Astrocyte (in vitro differentiated cells and primary cell): ENCODE measurements around the gene GTF2IRD1. TPM values are rescaled to one million over a fixed set of nuclear protein-coding genes. Genes with fewer than 3 reads are reported as not detected.

ENCODE experiments used
- DNase-seq: peaks from one replicate; pipeline ENCODE4 v3.0.0-alpha.2; 2010; ENCODE audit warnings: low read depth
- FAIRE-seq: peaks from 2 replicates; lab custom pipeline; 2011; peaks lifted over from hg19 to GRCh38; lab: Jason Lieb, UNC
- H2AFZ ChIP-seq: 2 replicates; pipeline ENCODE4 v1.6.0; 2012; ENCODE audit warnings: low read depth, low read length, inconsistent platforms
- H3K27ac ChIP-seq: 2 replicates; pipeline ENCODE4 v1.5.1; 2011; ENCODE audit warnings: low read depth, low read length, inconsistent platforms
- H3K27me3 ChIP-seq: 2 replicates; pipeline ENCODE4 v1.6.0; 2011; ENCODE audit warnings: low read length, inconsistent platforms; ENCODE audit not compliant: insufficient read depth
- H3K36me3 ChIP-seq: 2 replicates; pipeline ENCODE4 v1.5.1; 2011; ENCODE audit warnings: low read length, inconsistent platforms; ENCODE audit not compliant: insufficient read depth
- H3K4me1 ChIP-seq: 2 replicates; pipeline ENCODE4 v1.5.1; 2011; ENCODE audit warnings: low read length, inconsistent platforms; ENCODE audit not compliant: insufficient read depth
- H3K4me2 ChIP-seq: 2 replicates; pipeline ENCODE4 v1.6.0; 2012; ENCODE audit warnings: low read length, inconsistent platforms
- H3K4me3 ChIP-seq: 2 replicates; pipeline ENCODE4 v1.5.1; 2011; ENCODE audit warnings: low read depth, mild to moderate bottlenecking, low read length, inconsistent platforms; ENCODE audit not compliant: insufficient read depth
- H3K79me2 ChIP-seq: 2 replicates; pipeline ENCODE4 v1.6.0; 2012; ENCODE audit warnings: mild to moderate bottlenecking, low read length, inconsistent platforms; ENCODE audit not compliant: insufficient read depth
- H3K9ac ChIP-seq: 2 replicates; pipeline ENCODE4 v1.6.0; 2012; ENCODE audit warnings: mild to moderate bottlenecking, low read length, inconsistent platforms
- H3K9me3 ChIP-seq: 2 replicates; pipeline ENCODE4 v1.5.1; 2012; ENCODE audit warnings: low read depth, mild to moderate bottlenecking, low read length, inconsistent platforms; ENCODE audit not compliant: insufficient read depth
- H4K20me1 ChIP-seq: 2 replicates; pipeline ENCODE4 v1.6.0; 2012; ENCODE audit warnings: low read length, inconsistent platforms; ENCODE audit not compliant: insufficient read depth
- H3K27ac Mint-ChIP-seq: one replicate; pipeline ENCODE4 v1.8.0; 2021; ENCODE audit warnings: mild to moderate bottlenecking, mixed read lengths; ENCODE audit not compliant: unreplicated experiment
- H3K27me3 Mint-ChIP-seq: one replicate; pipeline ENCODE4 v1.8.0; 2021; ENCODE audit warnings: low read depth, mixed read lengths; ENCODE audit not compliant: unreplicated experiment
- H3K36me3 Mint-ChIP-seq: one replicate; pipeline ENCODE4 v1.8.0; 2021; ENCODE audit warnings: low read depth, mixed read lengths; ENCODE audit not compliant: unreplicated experiment
- H3K4me1 Mint-ChIP-seq: one replicate; pipeline ENCODE4 v1.8.0; 2021; ENCODE audit warnings: low read depth, mixed read lengths; ENCODE audit not compliant: unreplicated experiment
- H3K4me3 Mint-ChIP-seq: one replicate; pipeline ENCODE4 v1.8.0; 2021; ENCODE audit warnings: mild to moderate bottlenecking, moderate library complexity, mixed read lengths; ENCODE audit not compliant: unreplicated experiment
- H3K9me3 Mint-ChIP-seq: one replicate; pipeline ENCODE4 v1.8.0; 2021; ENCODE audit warnings: mild to moderate bottlenecking, mixed read lengths; ENCODE audit not compliant: unreplicated experiment
- EZH2 ChIP-seq: IDR thresholded peaks from 2 replicates; pipeline ENCODE4 v1.6.1; 2012; ENCODE audit warnings: mild to moderate bottlenecking, low read length, inconsistent platforms; ENCODE audit not compliant: insufficient read depth
- total RNA-seq: library from RNA; stranded (reverse); gene quantifications from 2 replicates; pipeline ENCODE4 v1.2.1, GENCODE V29; 2021
- TF ChIP-seq, protein P1 (sequence below): IDR thresholded peaks from 2 replicates; pipeline ENCODE4 v1.5.1; 2011; ENCODE audit warnings: low read depth, mild to moderate bottlenecking, inconsistent platforms, low read length, moderate library complexity; ENCODE audit not compliant: insufficient read depth

GTF2IRD1 gene
- total RNA-seq, 1 donor from 2014 or later = 19.3 TPM

- peaks cover 6% of the 10 kb centered on the region for H3K36me3 Mint-ChIP-seq
- no peaks in the 10 kb centered on the region for H3K9me3 ChIP-seq
- DNase-seq (no peak), FAIRE-seq (no peak)
- no peak overlapping the region for H3K9ac ChIP-seq
- no peaks in the 10 kb centered on the region for H3K27me3 ChIP-seq
- H3K79me2 ChIP-seq = no peaks in the 10 kb centered on the region
- H3K36me3 ChIP-seq = no peaks in the 10 kb centered on the region
- H3K27ac ChIP-seq = no peak overlapping the region
- H3K4me1 ChIP-seq = peaks cover 13% of the 10 kb centered on the region
- no peak overlapping the region for H3K4me3 ChIP-seq
- no peak overlapping the region for H3K27ac Mint-ChIP-seq
- no peaks in the 10 kb centered on the region for H4K20me1 ChIP-seq
- H3K9me3 Mint-ChIP-seq = no peaks in the 10 kb centered on the region
- no peaks in the 10 kb centered on the region for H3K27me3 Mint-ChIP-seq
- H3K4me2 ChIP-seq = no peak overlapping the region
- peaks cover 20% of the 10 kb centered on the region for H3K4me1 Mint-ChIP-seq
- H3K4me3 Mint-ChIP-seq = no peak overlapping the region
- no peak overlapping the region for H2AFZ ChIP-seq
- TF ChIP-seq, protein P1, sequence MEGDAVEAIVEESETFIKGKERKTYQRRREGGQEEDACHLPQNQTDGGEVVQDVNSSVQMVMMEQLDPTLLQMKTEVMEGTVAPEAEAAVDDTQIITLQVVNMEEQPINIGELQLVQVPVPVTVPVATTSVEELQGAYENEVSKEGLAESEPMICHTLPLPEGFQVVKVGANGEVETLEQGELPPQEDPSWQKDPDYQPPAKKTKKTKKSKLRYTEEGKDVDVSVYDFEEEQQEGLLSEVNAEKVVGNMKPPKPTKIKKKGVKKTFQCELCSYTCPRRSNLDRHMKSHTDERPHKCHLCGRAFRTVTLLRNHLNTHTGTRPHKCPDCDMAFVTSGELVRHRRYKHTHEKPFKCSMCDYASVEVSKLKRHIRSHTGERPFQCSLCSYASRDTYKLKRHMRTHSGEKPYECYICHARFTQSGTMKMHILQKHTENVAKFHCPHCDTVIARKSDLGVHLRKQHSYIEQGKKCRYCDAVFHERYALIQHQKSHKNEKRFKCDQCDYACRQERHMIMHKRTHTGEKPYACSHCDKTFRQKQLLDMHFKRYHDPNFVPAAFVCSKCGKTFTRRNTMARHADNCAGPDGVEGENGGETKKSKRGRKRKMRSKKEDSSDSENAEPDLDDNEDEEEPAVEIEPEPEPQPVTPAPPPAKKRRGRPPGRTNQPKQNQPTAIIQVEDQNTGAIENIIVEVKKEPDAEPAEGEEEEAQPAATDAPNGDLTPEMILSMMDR = no peak
- TF ChIP-seq EZH2 = no peak
Observed at GRCh38 chr7:74583630-74584029, 129.9 kb downstream of the GTF2IRD1 start.

- Mint-ChIP-seq H3K36me3 (peaks cover 6% of the 10 kb centered on the region), H3K27ac (no peak overlapping the region), H3K9me3 (no peaks in the 10 kb centered on the region), H3K27me3 (no peaks in the 10 kb centered on the region), H3K4me1 (peaks cover 20% of the 10 kb centered on the region), H3K4me3 (no peak overlapping the region)
- no peaks in the 10 kb centered on the region for H3K9me3 ChIP-seq
- no peak overlapping the region for H2AFZ ChIP-seq
- DNase-seq = no peak
- H3K4me2 ChIP-seq = no peak overlapping the region
- FAIRE-seq = no peak
- no peaks in the 10 kb centered on the region for H4K20me1 ChIP-seq
- H3K9ac ChIP-seq = no peak overlapping the region
- no peak overlapping the region for H3K4me3 ChIP-seq
- H3K79me2 ChIP-seq = no peaks in the 10 kb centered on the region
- H3K27ac ChIP-seq = no peak overlapping the region
- H3K36me3 ChIP-seq = no peaks in the 10 kb centered on the region
- H3K4me1 ChIP-seq = peaks cover 13% of the 10 kb centered on the region
- H3K27me3 ChIP-seq = no peaks in the 10 kb centered on the region
- TF ChIP-seq EZH2 = no peak
- TF ChIP-seq, protein P1 = no peak
Observed at GRCh38 chr7:74584160-74584954, 130.7 kb downstream of the GTF2IRD1 start.

- H3K27me3 ChIP-seq = no peaks in the 10 kb centered on the region
- H3K4me1 Mint-ChIP-seq = peaks cover 11% of the 10 kb centered on the region
- no peak overlapping the region for H3K4me3 ChIP-seq
- H3K4me2 ChIP-seq = no peak overlapping the region
- no peak overlapping the region for H3K9ac ChIP-seq
- H3K9me3 ChIP-seq = no peaks in the 10 kb centered on the region
- FAIRE-seq (no peak), DNase-seq (no peak)
- no peak overlapping the region for H2AFZ ChIP-seq
- peaks cover 7% of the 10 kb centered on the region for H3K4me1 ChIP-seq
- H3K4me3 Mint-ChIP-seq = no peak overlapping the region
- no peak overlapping the region for H3K27ac Mint-ChIP-seq
- H4K20me1 ChIP-seq = no peaks in the 10 kb centered on the region
- no peak for TF ChIP-seq EZH2
- TF ChIP-seq, protein P1 = no peak
- H3K27me3 Mint-ChIP-seq = no peaks in the 10 kb centered on the region
- H3K27ac ChIP-seq = no peak overlapping the region
- no peaks in the 10 kb centered on the region for H3K9me3 Mint-ChIP-seq
- no peaks in the 10 kb centered on the region for H3K79me2 ChIP-seq
- H3K36me3 Mint-ChIP-seq = peaks cover 3% of the 10 kb centered on the region
- H3K36me3 ChIP-seq = no peaks in the 10 kb centered on the region
Observed at GRCh38 chr7:74585844-74586243, 132.1 kb downstream of the GTF2IRD1 start.
